K562 (cell line): ENCODE data around the gene APOO. TPM values are rescaled to one million over a fixed set of nuclear protein-coding genes. Genes with fewer than 3 reads are reported as not detected.
A peak's percentile ranks its signal among the peaks of the same experiment; 100 is the strongest.

Source experiments
- CREM ChIP-seq: IDR thresholded peaks from 2 replicates; pipeline ENCODE4 v1.6.1; 2014; ENCODE audit warnings: antibody characterized with exemption, low read depth
- FOSL1 ChIP-seq: fragments of 200-800 bp; sonication (Bioruptor generic); conservative IDR thresholded peaks from 2 replicates; pipeline ENCODE4 v1.6.1; 2016; ENCODE audit warnings: missing genetic modification characterization, missing compliant biosample characterization
- HIVEP1 ChIP-seq: fragments of 250-450 bp; sonication (Bioruptor Pico); IDR thresholded peaks from 2 replicates; pipeline ENCODE4 v1.4.0; 2020; ENCODE audit warnings: mild to moderate bottlenecking
- ILF3 ChIP-seq: fragments of 450-650 bp; IDR thresholded peaks from 2 replicates; pipeline ENCODE4 v1.6.1; 2018; ENCODE audit warnings: antibody characterized with exemption, mild to moderate bottlenecking, moderate library complexity, borderline replicate concordance
- IRF9 ChIP-seq: fragments of 450-650 bp; IDR thresholded peaks from 2 replicates; pipeline ENCODE4 v1.6.1; 2016; ENCODE audit warnings: missing biosample characterization, missing genetic modification characterization
- MITF ChIP-seq: IDR thresholded peaks from 2 replicates; pipeline ENCODE4 v1.6.1; 2014; ENCODE audit warnings: antibody characterized with exemption
- MLX ChIP-seq, 2 experiments: fragments of 450-650 bp in 1 of 2; sonication (generic) in 1 of 2; formaldehyde crosslinking; conservative IDR thresholded peaks; 2 replicates each; pipeline versions ENCODE4 v1.4.0 to v1.8.1; 2020 to 2022; ENCODE audit warnings: mild to moderate bottlenecking in 1 of 2, missing genetic modification reagents in 1 of 2
- NFXL1 ChIP-seq: fragments of 450-650 bp; formaldehyde crosslinking; IDR thresholded peaks from 2 replicates; pipeline ENCODE4 v1.4.0; 2021; ENCODE audit warnings: mild to moderate bottlenecking
- POLR2AphosphoS2 ChIP-seq: IDR thresholded peaks from 2 replicates; pipeline ENCODE4 v1.6.1; 2012; ENCODE audit warnings: low read length, improper control_type of control experiment
- POLR3A ChIP-seq: IDR thresholded peaks from 2 replicates; pipeline ENCODE4 v1.6.1; 2011; ENCODE audit warnings: borderline replicate concordance, mild to moderate bottlenecking, moderate library complexity; ENCODE audit not compliant: insufficient read length, insufficient read depth; ENCODE audit errors: extremely low read depth
- RBM15 ChIP-seq: fragments of 200-400 bp; formaldehyde crosslinking; IDR thresholded peaks from 2 replicates; pipeline ENCODE4 v1.6.1; 2018; ENCODE audit warnings: mild to moderate bottlenecking, low read length, moderate library complexity; ENCODE audit not compliant: insufficient read depth
- RCOR1 ChIP-seq, 2 experiments: IDR thresholded peaks; 2 replicates each; pipeline ENCODE4 v1.6.1; 2012; ENCODE audit warnings: low read depth in 2 of 2, low read length in 2 of 2, borderline replicate concordance in 1 of 2, improper control_type of control experiment in 1 of 2
- STAT5B ChIP-seq: fragments of 250-450 bp; sonication (Bioruptor Pico); IDR thresholded peaks from 2 replicates; pipeline ENCODE4 v1.8.0; 2021; ENCODE audit warnings: mild to moderate bottlenecking, inconsistent platforms
- TSHZ1 ChIP-seq: fragments of 250-450 bp; sonication (Bioruptor Pico); IDR thresholded peaks from 2 replicates; pipeline ENCODE4 v1.4.0; 2020; ENCODE audit warnings: mild to moderate bottlenecking, moderate library complexity
- USF1 ChIP-seq: sonication (generic); formaldehyde crosslinking; IDR thresholded peaks from 2 replicates; pipeline ENCODE4 v1.9.0; 2022; ENCODE audit warnings: mild to moderate bottlenecking, missing genetic modification reagents
- ZNF263 ChIP-seq: sonication (generic); formaldehyde crosslinking; IDR thresholded peaks from 2 replicates; pipeline ENCODE4 v1.8.0; 2022; ENCODE audit warnings: mild to moderate bottlenecking, missing genetic modification reagents, borderline replicate concordance
- ZNF347 ChIP-seq: fragments of 450-650 bp; formaldehyde crosslinking; IDR thresholded peaks from 2 replicates; pipeline ENCODE4 v1.4.0; 2020; ENCODE audit warnings: low read depth, mild to moderate bottlenecking, moderate library complexity
- ZNF696 ChIP-seq: fragments of 250-450 bp; sonication (Bioruptor Pico); conservative IDR thresholded peaks from 2 replicates; pipeline ENCODE4 v1.4.0; 2020; ENCODE audit warnings: mild to moderate bottlenecking, moderate library complexity
- polyA plus RNA-seq, 8 experiments: library from polyadenylated mRNA; depleted of rRNA in 4 of 8; stranded (reverse) in 5 of 8; unstranded in 3 of 8; fragments of >200 nt; fragmentation: Nextera tagmentation in 2 of 8; fragmentation: Illumina TruSeq in 1 of 8; extraction: Ambion mirVana in 2 of 8; extraction: Trizol in 1 of 8; gene quantifications; 2 replicates each; pipeline versions ENCODE4 v1.2.1 to v1.2.3, GENCODE V29; 2011 to 2014; ENCODE audit warnings: inconsistent platforms in 1 of 8, missing spikeins in 1 of 8
- total RNA-seq, 7 experiments: library from RNA; depleted of rRNA in 6 of 7; stranded (reverse); fragments of >200 nt in 6 of 7; fragmentation: Illumina TruSeq in 2 of 7; extraction: Trizol in 2 of 7; gene quantifications; 2 replicates each; pipeline versions ENCODE4 v1.2.1 to v1.2.3, GENCODE V29; 2011 to 2021; ENCODE audit warnings: low replicate concordance in 1 of 7

Gene APOO
- total and polyA plus RNA-seq, 9 of the 15 experiments (the other 6 are each of a cell fraction or from before 2014, with no cell fraction given), result 37.3 to 76.4 (median 60.8) TPM

- TF ChIP-seq RBM15 (no peak), ZNF696 (CRISPR knock-in tag) (no peak), POLR3A (no peak), USF1 (CRISPR knock-in tag) (no peak), ZNF263 (CRISPR knock-in tag) (no peak), TSHZ1 (no peak), MLX (CRISPR knock-in tag; conservative IDR thresholded peaks at IDR 0.05) (no peak), MITF (no peak), NFXL1 (CRISPR knock-in tag) (no peak), ILF3 (no peak), CREM (peak; percentile 65), ZNF347 (CRISPR knock-in tag) (no peak), HIVEP1 (no peak), STAT5B (no peak), IRF9 (no peak), RCOR1 (IDR thresholded peaks at IDR 0.05; ENCODE audit: borderline replicate concordance in 1 of 2, low read depth in 2 of 2, low read length in 2 of 2) (0 out of 4 replicates have a peak, but pooled peaks of 1 of the 2 experiments have one; percentile 18), POLR2AphosphoS2 (no peak), FOSL1 (tag) (peak; percentile 14; the same call in 1 of the 2 replicates)
Measured at GRCh38 chrX:23908219-23909004, 674 bp upstream of the APOO start (continued).
